ENCODE measurements around the gene DDC. TPM values are rescaled to one million over a fixed set of nuclear protein-coding genes. Genes with fewer than 3 reads are reported as not detected.

DDC gene
- total RNA-seq, 1 donor from 2014 or later = 1.4 TPM

DNA sequence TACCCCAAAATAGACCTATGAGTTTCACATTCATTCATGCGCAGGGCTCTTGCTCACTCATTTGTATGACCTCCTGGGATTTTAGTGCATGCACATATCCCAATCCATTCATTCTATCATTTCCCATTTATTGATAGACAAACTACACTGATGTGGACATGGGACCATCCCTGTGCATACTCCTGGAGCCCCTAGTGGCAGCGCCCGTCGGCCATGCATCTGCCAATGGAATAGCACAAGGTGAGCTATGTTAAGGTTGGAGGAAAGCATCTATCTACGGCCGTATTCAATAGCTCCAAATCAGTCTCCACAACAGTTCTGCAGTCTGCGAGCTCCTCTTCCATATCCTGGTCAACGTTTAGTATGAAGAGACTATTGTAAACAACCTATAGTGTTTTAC is 83.3 kb downstream of the DDC start:
- no peak for DNase-seq (ENCODE audit: low read depth)
- TF ChIP-seq, protein P1, sequence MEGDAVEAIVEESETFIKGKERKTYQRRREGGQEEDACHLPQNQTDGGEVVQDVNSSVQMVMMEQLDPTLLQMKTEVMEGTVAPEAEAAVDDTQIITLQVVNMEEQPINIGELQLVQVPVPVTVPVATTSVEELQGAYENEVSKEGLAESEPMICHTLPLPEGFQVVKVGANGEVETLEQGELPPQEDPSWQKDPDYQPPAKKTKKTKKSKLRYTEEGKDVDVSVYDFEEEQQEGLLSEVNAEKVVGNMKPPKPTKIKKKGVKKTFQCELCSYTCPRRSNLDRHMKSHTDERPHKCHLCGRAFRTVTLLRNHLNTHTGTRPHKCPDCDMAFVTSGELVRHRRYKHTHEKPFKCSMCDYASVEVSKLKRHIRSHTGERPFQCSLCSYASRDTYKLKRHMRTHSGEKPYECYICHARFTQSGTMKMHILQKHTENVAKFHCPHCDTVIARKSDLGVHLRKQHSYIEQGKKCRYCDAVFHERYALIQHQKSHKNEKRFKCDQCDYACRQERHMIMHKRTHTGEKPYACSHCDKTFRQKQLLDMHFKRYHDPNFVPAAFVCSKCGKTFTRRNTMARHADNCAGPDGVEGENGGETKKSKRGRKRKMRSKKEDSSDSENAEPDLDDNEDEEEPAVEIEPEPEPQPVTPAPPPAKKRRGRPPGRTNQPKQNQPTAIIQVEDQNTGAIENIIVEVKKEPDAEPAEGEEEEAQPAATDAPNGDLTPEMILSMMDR (conservative IDR thresholded peaks at IDR 0.05; ENCODE audit: low read depth, low read length) = peak; percentile 6

DNA sequence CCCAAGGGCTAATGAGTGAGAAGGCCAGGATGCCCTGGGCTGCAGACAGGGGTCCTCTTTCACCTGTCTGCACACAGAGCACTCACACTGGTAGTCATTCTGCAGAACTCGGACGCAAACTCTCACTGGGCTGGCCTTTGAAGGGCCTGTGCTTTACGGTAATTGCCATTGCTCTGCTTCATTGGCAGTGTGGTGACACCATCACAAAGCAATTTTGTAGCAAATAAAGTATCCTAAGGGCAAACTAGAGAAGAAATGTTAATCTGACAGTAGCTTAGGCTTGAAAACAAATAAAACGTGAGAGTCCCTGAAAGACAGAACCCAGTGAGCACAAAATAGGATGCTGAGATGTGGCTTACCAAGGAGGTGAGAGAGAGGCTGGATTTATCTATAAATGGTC is 84.4 kb downstream of the DDC start:
- no peak overlapping the region for H3K4me3 ChIP-seq (ENCODE audit: low read depth, low read length)
- TF ChIP-seq, protein P1 (conservative IDR thresholded peaks at IDR 0.05; ENCODE audit: low read depth, low read length) = no peak
- no peak for DNase-seq (ENCODE audit: low read depth)

More for the DNA sequence above, 83.3 kb downstream of the DDC start:
- H3K4me3 ChIP-seq (ENCODE audit: low read depth, low read length) = no peak overlapping the region

DNA sequence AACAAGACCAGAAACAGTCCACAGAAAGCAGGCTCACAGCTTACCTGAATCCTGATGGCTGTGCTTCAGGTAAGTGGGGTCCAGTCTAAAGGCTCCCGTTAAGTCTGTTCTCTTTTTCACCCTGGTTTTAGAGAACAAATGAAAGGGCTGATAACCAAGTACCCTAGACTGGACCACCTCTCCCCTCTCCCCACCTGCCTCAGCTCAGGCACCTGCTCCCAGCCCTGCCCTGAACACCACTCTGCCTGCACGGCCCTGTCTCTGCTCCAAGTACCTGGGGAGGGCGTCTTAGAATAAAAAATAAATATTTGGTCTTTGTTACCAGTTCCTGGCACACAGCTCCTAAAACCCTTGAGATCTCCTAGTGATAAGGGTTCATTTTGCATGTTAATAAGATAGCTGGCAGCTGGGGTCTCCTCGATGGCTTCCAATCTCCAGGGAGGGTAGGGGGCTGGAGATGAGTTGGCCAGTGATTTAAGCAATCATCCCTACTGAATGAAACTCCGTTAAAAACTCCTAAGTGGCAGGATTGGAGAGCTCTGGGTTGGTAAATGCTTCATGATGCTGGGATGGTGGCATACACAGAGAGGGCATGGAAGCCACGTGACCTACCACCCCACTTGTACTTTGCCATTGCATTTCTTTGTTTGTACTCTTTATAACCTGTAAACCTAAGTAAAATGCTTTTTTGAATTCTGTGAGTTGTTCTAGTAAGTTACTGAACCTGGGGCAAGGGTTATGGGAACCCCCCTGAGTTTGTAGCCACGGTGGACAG is 85.3 kb downstream of the DDC start:
- H3K4me3 ChIP-seq (ENCODE audit: low read depth, low read length) = no peak overlapping the region
- DNase-seq (ENCODE audit: low read depth) = no peak
- TF ChIP-seq, protein P1 (conservative IDR thresholded peaks at IDR 0.05; ENCODE audit: low read depth, low read length) = no peak

DNA sequence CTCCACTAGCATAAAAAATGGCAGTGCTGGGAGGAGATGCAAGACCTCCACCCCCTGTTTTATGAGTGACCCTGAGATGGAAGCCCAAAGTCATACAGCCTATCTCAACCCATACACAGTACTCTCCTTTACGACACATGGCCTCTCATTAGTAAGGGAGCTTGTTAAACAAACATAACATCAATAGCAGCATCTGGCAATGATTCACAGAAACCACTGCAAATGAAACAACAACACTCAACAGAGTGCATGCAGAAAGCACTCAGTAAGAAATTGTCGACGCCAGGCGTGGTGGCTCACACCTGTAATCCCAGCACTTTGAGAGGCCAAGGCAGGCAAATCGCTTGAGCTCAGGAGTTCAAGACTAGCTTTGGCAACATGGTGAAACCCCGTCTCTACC is 87.6 kb downstream of the DDC start:
- TF ChIP-seq, protein P1 (conservative IDR thresholded peaks at IDR 0.05; ENCODE audit: low read depth, low read length) = no peak
- no peak for DNase-seq (ENCODE audit: low read depth)

DNA sequence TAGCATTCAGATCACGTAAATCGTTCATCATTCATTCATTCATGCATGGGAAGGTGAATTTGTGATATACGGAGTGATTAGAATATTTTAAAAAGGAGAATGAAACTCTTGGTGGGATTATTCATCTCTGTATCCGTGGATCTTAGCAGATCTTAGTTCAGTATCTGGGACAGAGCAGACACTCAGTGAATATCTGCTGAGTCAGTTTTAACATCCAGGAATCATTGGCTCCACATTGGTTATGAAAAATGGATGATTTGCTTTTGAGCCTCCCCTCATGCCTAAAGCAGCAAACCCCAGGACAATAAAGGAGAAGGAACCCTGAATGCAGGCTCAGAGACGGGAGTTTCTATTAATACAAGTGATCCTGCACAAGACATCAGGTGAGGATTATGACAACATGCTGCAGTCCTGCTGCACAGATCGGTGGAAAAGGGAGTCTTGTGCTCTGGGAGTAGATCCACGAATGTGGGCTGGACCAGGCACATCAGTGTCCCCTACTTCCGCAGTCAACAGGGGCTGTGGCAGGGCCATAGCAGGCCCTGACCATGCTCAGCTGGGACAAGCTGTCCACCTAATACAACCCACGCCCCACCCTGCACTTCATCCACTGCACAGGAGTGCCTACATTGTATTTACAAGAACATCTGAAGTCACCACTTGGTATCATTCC is 88.1 kb downstream of the DDC start:
- H3K4me3 ChIP-seq (ENCODE audit: low read depth, low read length) = no peak overlapping the region
- DNase-seq (ENCODE audit: low read depth) = no peak
- TF ChIP-seq, protein P1 (conservative IDR thresholded peaks at IDR 0.05; ENCODE audit: low read depth, low read length) = no peak

More for the DNA sequence above, 87.6 kb downstream of the DDC start:
- no peak overlapping the region for H3K4me3 ChIP-seq (ENCODE audit: low read depth, low read length)

DNA sequence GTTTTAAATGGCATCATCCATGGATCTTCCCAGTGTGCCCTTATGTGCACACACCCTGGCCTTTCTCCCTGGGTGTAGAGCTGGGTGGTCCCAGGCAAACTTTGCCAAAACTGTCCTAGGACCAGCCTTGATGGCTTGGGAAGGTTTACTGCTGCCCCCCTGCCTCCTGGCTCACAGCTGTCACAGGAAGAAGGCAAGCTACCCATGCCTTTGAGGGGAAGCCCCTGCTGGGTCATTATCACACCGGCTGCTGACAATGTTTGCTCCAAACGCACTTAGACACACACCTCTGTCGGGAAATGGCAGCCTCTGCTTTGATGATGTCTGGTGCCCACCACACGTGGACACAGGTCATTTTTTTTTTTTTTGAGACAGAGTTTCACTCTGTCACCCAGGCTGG is 89.9 kb downstream of the DDC start:
- TF ChIP-seq, protein P1 (conservative IDR thresholded peaks at IDR 0.05; ENCODE audit: low read depth, low read length) = no peak
- DNase-seq (ENCODE audit: low read depth) = no peak
- H3K4me3 ChIP-seq (ENCODE audit: low read depth, low read length) = no peak overlapping the region

Data from epithelial cell of proximal tubule (primary cell).